Liver (tissue), 3 donors: Measurements from ENCODE around the gene NAV2.

ENCODE experiments used
- HNF4A ChIP-seq, 2 donors: conservative IDR thresholded peaks; 2 replicates each; pipeline ENCODE4 v1.6.1; 2016; ENCODE audit warnings: antibody characterized with exemption in 2 of 2, mild to moderate bottlenecking in 2 of 2
- HNF4G ChIP-seq: IDR thresholded peaks from 2 replicates; pipeline ENCODE4 v1.6.1; 2016; ENCODE audit warnings: antibody characterized with exemption
- TF ChIP-seq, protein P1 (sequence below): IDR thresholded peaks from 2 replicates; pipeline ENCODE4 v1.6.1; 2016; ENCODE audit warnings: antibody characterized with exemption
- TF ChIP-seq, protein P2 (sequence below): fragments of 150-350 bp; IDR thresholded peaks from 2 replicates; pipeline ENCODE4 v1.5.1; 2017; ENCODE audit warnings: improper control_type of control experiment, low read depth, low read length; ENCODE audit not compliant: missing input control
- TF ChIP-seq, protein P3 (sequence below): IDR thresholded peaks from 2 replicates; pipeline ENCODE4 v1.6.1; 2016; ENCODE audit warnings: antibody characterized with exemption
- TF ChIP-seq, protein P4 (sequence below): IDR thresholded peaks from 2 replicates; pipeline ENCODE4 v1.6.1; 2016; ENCODE audit warnings: antibody characterized with exemption, mild to moderate bottlenecking
- donor health status: healthy.
- donor health status: healthy.

DNA sequence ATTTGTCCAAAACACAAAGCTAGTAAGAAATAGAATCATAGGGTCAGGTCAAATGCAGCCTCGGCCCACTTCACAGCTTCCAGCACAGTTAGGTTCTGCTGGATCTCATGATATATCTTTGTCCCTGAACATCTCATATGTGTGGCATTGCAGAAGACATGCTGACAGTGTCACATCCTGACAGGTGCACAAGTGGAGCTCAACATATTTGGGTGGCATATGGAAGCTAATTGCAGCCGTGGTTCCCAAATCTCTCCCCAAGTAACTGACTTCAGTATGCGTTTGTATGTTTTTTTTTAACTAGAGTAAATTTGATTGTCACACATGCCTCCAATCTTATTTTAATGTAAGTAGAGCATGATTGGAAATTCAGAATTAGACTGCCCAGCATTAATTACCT, 33.4 kb downstream of the NAV2 start:
- TF ChIP-seq, protein P1, sequence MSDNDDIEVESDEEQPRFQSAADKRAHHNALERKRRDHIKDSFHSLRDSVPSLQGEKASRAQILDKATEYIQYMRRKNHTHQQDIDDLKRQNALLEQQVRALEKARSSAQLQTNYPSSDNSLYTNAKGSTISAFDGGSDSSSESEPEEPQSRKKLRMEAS, result no peak
- TF ChIP-seq, protein P2, sequence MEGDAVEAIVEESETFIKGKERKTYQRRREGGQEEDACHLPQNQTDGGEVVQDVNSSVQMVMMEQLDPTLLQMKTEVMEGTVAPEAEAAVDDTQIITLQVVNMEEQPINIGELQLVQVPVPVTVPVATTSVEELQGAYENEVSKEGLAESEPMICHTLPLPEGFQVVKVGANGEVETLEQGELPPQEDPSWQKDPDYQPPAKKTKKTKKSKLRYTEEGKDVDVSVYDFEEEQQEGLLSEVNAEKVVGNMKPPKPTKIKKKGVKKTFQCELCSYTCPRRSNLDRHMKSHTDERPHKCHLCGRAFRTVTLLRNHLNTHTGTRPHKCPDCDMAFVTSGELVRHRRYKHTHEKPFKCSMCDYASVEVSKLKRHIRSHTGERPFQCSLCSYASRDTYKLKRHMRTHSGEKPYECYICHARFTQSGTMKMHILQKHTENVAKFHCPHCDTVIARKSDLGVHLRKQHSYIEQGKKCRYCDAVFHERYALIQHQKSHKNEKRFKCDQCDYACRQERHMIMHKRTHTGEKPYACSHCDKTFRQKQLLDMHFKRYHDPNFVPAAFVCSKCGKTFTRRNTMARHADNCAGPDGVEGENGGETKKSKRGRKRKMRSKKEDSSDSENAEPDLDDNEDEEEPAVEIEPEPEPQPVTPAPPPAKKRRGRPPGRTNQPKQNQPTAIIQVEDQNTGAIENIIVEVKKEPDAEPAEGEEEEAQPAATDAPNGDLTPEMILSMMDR, result no peak
- TF ChIP-seq, protein P3, sequence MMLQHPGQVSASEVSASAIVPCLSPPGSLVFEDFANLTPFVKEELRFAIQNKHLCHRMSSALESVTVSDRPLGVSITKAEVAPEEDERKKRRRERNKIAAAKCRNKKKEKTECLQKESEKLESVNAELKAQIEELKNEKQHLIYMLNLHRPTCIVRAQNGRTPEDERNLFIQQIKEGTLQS, result no peak
- TF ChIP-seq HNF4G (no peak), HNF4A (conservative IDR thresholded peaks at IDR 0.05) (no peak)
- TF ChIP-seq, protein P4, sequence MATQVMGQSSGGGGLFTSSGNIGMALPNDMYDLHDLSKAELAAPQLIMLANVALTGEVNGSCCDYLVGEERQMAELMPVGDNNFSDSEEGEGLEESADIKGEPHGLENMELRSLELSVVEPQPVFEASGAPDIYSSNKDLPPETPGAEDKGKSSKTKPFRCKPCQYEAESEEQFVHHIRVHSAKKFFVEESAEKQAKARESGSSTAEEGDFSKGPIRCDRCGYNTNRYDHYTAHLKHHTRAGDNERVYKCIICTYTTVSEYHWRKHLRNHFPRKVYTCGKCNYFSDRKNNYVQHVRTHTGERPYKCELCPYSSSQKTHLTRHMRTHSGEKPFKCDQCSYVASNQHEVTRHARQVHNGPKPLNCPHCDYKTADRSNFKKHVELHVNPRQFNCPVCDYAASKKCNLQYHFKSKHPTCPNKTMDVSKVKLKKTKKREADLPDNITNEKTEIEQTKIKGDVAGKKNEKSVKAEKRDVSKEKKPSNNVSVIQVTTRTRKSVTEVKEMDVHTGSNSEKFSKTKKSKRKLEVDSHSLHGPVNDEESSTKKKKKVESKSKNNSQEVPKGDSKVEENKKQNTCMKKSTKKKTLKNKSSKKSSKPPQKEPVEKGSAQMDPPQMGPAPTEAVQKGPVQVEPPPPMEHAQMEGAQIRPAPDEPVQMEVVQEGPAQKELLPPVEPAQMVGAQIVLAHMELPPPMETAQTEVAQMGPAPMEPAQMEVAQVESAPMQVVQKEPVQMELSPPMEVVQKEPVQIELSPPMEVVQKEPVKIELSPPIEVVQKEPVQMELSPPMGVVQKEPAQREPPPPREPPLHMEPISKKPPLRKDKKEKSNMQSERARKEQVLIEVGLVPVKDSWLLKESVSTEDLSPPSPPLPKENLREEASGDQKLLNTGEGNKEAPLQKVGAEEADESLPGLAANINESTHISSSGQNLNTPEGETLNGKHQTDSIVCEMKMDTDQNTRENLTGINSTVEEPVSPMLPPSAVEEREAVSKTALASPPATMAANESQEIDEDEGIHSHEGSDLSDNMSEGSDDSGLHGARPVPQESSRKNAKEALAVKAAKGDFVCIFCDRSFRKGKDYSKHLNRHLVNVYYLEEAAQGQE, result no peak
